Liver (tissue), 3 donors: ENCODE data around the gene ACOT12.

Experiments used
- ATF3 ChIP-seq: IDR thresholded peaks from 2 replicates; pipeline ENCODE4 v1.6.1; 2016; ENCODE audit warnings: antibody characterized with exemption
- CTCF ChIP-seq: fragments of 150-350 bp; IDR thresholded peaks from 2 replicates; pipeline ENCODE4 v1.5.1; 2017; ENCODE audit warnings: improper control_type of control experiment, low read depth, low read length; ENCODE audit not compliant: missing input control
- EGR1 ChIP-seq, 2 donors: IDR thresholded peaks; 2 replicates each; pipeline ENCODE4 v1.6.1; 2016 to 2018; ENCODE audit warnings: antibody characterized with exemption in 2 of 2, low read depth in 2 of 2
- GABPA ChIP-seq, 2 donors: IDR thresholded peaks in 1 of 2; conservative IDR thresholded peaks in 1 of 2; 2 replicates each; pipeline ENCODE4 v1.6.1; 2016; ENCODE audit warnings: antibody characterized with exemption in 2 of 2, mild to moderate bottlenecking in 1 of 2, moderate library complexity in 1 of 2
- MAX ChIP-seq: IDR thresholded peaks from 2 replicates; pipeline ENCODE4 v1.6.1; 2016; ENCODE audit warnings: antibody characterized with exemption
- RAD21 ChIP-seq, 2 donors: IDR thresholded peaks; 2 replicates each; pipeline ENCODE4 v1.6.1; 2016; ENCODE audit warnings: antibody characterized with exemption in 2 of 2, mild to moderate bottlenecking in 2 of 2
- REST ChIP-seq: IDR thresholded peaks from 2 replicates; pipeline ENCODE4 v1.6.1; 2016; ENCODE audit warnings: antibody characterized with exemption, mild to moderate bottlenecking
- RXRA ChIP-seq, 2 donors: IDR thresholded peaks; 2 replicates each; pipeline ENCODE4 v1.6.1; 2017 to 2018; ENCODE audit warnings: antibody characterized with exemption in 2 of 2, mild to moderate bottlenecking in 1 of 2
- SP1 ChIP-seq: IDR thresholded peaks from 2 replicates; pipeline ENCODE4 v1.6.1; 2018; ENCODE audit warnings: antibody characterized with exemption, mild to moderate bottlenecking
- TAF1 ChIP-seq: conservative IDR thresholded peaks from 2 replicates; pipeline ENCODE4 v1.6.1; 2016; ENCODE audit warnings: antibody characterized with exemption, mild to moderate bottlenecking
- YY1 ChIP-seq: IDR thresholded peaks from 2 replicates; pipeline ENCODE4 v1.6.1; 2016; ENCODE audit warnings: antibody characterized with exemption, mild to moderate bottlenecking
- ZBTB33 ChIP-seq: IDR thresholded peaks from 2 replicates; pipeline ENCODE4 v1.6.1; 2016; ENCODE audit warnings: antibody characterized with exemption
- donor health status: healthy.
- donor health status: healthy.

GRCh38 chr5:81388169-81388568, 5.8 kb downstream of the ACOT12 start:
- TF ChIP-seq CTCF (no peak), SP1 (no peak), REST (no peak), EGR1 (IDR thresholded peaks at IDR 0.05; ENCODE audit: low read depth in 2 of 2) (no peak), MAX (no peak), GABPA (IDR thresholded peaks at IDR 0.05 in 1 of 2, conservative IDR thresholded peaks at IDR 0.05 in 1 of 2) (no peak), RXRA (IDR thresholded peaks at IDR 0.05) (no peak), ATF3 (no peak), TAF1 (no peak), YY1 (no peak), RAD21 (IDR thresholded peaks at IDR 0.05) (no peak), ZBTB33 (no peak)
